ENCODE results near the gene CDH23. TPM values are rescaled to one million over a fixed set of nuclear protein-coding genes. Genes with fewer than 3 reads are reported as not detected.

Gene CDH23
- total RNA-seq, 1 experiment from 2014 or later: 0.02 TPM

DNA sequence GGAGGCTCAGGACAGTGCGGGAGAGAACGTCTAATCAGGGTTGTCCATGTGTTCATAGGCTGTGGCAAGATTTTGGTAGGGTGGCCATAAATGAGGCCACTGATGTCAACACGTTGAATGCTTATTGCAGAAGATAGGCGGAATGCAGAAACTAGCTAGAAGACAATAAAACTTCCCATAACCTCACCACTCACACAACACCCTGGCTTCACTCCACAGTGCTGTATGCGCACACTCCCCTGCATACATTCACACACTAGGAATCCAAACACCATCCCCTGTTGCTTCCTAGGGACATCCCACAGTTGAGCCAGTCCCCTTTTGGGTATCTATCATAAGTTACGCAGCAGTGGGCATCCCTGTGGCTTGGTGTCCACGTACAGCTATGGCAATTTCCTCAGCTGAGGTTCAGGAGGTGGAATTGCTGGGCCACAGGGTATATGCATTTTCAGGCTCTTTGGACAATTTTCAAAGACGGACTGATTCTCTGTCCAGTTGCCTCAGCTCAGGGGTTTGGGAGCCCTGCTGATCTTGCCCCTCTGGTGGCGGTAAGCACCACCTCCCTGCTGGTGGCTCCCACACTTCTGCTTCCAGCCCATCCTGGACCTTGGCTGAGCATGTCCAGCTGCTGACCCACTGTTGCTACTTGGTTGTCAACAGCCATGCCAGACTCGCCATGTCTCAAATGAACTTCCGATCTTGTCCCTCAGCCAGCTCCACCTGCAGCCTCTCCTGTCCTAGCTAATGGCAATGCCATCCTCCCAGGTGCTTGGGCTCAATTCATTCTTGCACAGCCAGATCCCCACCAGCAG, 36.4 kb downstream of the CDH23 start:
- H3K27ac Mint-ChIP-seq (ENCODE audit: low read depth, unreplicated experiment): no peak overlapping the region
- H3K9me3 Mint-ChIP-seq (ENCODE audit: unreplicated experiment): no peaks in the 10 kb centered on the region
- peaks cover 45% of the 10 kb centered on the region for H3K27me3 Mint-ChIP-seq (ENCODE audit: insufficient read depth, unreplicated experiment)
- H3K4me3 Mint-ChIP-seq (ENCODE audit: unreplicated experiment): no peak overlapping the region
- H3K4me1 Mint-ChIP-seq (ENCODE audit: insufficient read depth, unreplicated experiment): no peaks in the 10 kb centered on the region
- ChIA-PET CTCF (interaction anchor here (0.6 kb wide), 1 partner anchor 260 kb away, joined by 3 read pairs; no protein-coding TSS in a partner anchor), POLR2A (interaction anchor here (0.6 kb wide), 1 partner anchor 12 kb away, joined by 3 read pairs; no protein-coding TSS in a partner anchor)
- intact Hi-C loops (cut with micrococcal nuclease): no loop called here
- no peaks in the 10 kb centered on the region for H3K36me3 Mint-ChIP-seq (ENCODE audit: insufficient read depth, unreplicated experiment)
- TF ChIP-seq, protein P1, sequence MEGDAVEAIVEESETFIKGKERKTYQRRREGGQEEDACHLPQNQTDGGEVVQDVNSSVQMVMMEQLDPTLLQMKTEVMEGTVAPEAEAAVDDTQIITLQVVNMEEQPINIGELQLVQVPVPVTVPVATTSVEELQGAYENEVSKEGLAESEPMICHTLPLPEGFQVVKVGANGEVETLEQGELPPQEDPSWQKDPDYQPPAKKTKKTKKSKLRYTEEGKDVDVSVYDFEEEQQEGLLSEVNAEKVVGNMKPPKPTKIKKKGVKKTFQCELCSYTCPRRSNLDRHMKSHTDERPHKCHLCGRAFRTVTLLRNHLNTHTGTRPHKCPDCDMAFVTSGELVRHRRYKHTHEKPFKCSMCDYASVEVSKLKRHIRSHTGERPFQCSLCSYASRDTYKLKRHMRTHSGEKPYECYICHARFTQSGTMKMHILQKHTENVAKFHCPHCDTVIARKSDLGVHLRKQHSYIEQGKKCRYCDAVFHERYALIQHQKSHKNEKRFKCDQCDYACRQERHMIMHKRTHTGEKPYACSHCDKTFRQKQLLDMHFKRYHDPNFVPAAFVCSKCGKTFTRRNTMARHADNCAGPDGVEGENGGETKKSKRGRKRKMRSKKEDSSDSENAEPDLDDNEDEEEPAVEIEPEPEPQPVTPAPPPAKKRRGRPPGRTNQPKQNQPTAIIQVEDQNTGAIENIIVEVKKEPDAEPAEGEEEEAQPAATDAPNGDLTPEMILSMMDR (IDR thresholded peaks at IDR 0.05; ENCODE audit: unreplicated experiment): no peak
- BruUV-seq (replicated peaks): no TSS peak
- DNase-seq (ENCODE audit: unreplicated experiment): no peak

DNA sequence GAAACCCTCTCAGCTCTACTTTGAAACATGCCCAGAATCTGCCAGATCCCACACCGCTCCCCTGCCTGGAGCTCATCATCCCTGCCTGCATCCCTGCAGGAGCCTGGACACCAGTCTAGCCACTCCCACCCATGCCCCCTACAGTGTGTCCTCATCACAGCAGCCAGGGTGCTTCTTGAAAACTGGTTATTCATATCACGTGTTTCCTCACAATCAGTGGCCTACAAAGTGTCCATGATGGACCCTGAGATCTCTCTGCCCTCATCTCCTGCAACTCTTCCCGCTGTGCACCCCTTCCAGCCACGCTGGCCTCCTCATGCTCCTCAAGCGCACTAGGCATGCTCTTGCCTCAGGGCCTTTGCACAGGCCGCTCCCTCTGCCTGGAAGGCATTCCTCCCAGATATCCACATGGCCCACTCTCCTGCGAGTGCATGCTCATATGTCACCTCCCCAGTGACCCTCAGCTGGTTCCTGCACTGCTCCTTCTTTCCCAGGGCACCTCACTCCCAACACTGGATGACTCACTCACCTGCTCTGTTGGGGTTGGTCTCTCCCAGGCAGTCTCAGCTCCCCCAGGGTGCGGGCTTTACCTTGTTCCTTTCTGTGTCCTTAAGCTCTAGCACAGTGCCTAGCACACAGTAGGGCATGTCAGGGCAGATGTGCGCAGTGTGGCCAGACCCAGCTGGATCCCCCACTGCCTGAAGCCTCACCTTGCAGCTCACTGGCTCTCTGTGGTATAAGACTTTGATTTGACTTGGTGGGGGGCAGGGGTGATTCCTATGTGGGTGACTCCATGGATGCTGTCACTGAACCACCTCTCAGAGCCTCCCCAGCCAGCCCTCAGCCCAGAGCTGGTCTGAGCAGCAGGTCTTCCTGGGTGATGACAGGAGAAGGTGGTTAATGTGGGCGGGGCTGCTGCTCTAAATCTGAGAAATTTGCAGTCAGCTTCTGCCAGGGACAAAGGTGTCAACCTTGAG, 37.3 kb downstream of the CDH23 start:
- intact Hi-C loops (cut with micrococcal nuclease): no loop called here
- ChIA-PET POLR2A (interaction anchor here (0.7 kb wide), 1 partner anchor 193 kb away, joined by 3 read pairs; no protein-coding TSS in a partner anchor), CTCF (interaction anchor here (0.5 to 0.6 kb wide), 2 partner anchors 14 to 259 kb away, joined by 3 read pairs; no protein-coding TSS in a partner anchor)
- TF ChIP-seq, protein P1 (IDR thresholded peaks at IDR 0.05; ENCODE audit: unreplicated experiment): no peak
- H3K27me3 Mint-ChIP-seq (ENCODE audit: insufficient read depth, unreplicated experiment): peaks cover 38% of the 10 kb centered on the region
- no peaks in the 10 kb centered on the region for H3K9me3 Mint-ChIP-seq (ENCODE audit: unreplicated experiment)
- BruUV-seq (replicated peaks): no TSS peak
- no peak overlapping the region for H3K4me3 Mint-ChIP-seq (ENCODE audit: unreplicated experiment)
- H3K27ac Mint-ChIP-seq (ENCODE audit: low read depth, unreplicated experiment): no peak overlapping the region
- no peaks in the 10 kb centered on the region for H3K4me1 Mint-ChIP-seq (ENCODE audit: insufficient read depth, unreplicated experiment)
- DNase-seq (ENCODE audit: unreplicated experiment): peak; percentile 14
- H3K36me3 Mint-ChIP-seq (ENCODE audit: insufficient read depth, unreplicated experiment): no peaks in the 10 kb centered on the region

DNA sequence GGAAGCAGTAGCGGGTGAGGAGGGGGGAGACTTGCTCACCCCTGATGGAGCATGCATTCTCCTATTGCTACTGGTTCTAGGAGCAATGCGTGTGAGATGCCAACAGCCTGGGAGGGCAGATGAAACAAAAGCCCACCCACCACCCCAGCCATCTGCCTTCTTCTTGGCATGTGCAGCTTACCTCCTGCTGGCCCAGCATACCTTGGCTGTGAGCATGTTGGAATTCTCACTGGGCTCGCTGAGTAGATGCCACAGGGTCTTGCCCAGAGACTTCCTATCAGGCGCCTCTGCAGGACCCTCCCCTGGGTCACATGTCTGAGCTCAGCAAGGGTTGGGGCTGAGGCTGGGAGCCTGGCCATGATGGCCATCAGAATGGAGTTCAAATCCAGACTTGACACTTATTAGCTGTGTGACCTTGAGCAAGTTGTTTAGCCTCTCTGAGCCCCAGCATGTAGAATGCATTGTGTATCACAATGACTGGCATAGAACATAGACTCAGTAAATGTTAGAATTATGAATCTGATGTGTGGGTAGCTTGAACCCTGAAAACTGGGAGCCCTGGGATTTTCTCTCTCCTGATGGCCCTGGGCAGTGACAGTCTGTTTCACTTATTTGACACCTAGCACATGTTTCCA, 38.2 kb downstream of the CDH23 start:
- no TSS peak for BruUV-seq (replicated peaks)
- CTCF ChIA-PET: interaction anchor here (0.5 to 0.8 kb wide), 2 partner anchors 15 to 115 kb away, joined by 3 to 5 read pairs; no protein-coding TSS in a partner anchor
- TF ChIP-seq, protein P1 (IDR thresholded peaks at IDR 0.05; ENCODE audit: unreplicated experiment): no peak

More for the DNA sequence above, 38.2 kb downstream of the CDH23 start:
- Mint-ChIP-seq H3K4me1 (ENCODE audit: insufficient read depth, unreplicated experiment) (no peaks in the 10 kb centered on the region), H3K9me3 (ENCODE audit: unreplicated experiment) (no peaks in the 10 kb centered on the region), H3K27ac (ENCODE audit: low read depth, unreplicated experiment) (no peak overlapping the region), H3K4me3 (ENCODE audit: unreplicated experiment) (no peak overlapping the region), H3K36me3 (ENCODE audit: insufficient read depth, unreplicated experiment) (no peaks in the 10 kb centered on the region), H3K27me3 (ENCODE audit: insufficient read depth, unreplicated experiment) (peaks cover 33% of the 10 kb centered on the region)
- POLR2A ChIA-PET: no interaction called here
- DNase-seq (ENCODE audit: unreplicated experiment): no peak
- intact Hi-C loops (cut with micrococcal nuclease): no loop called here
